Lung (tissue), 12 donors: ENCODE results near the gene NIPAL4. TPM values are rescaled to one million over a fixed set of nuclear protein-coding genes. Genes with fewer than 3 reads are reported as not detected.

Experiments
- ATAC-seq: fragments of 200-7000 bp; cut with Tn5 transposase; one replicate; pipeline ENCODE4 v1.9.1; 2020; ENCODE audit warnings: moderate number of reproducible peaks; ENCODE audit not compliant: insufficient read depth, low FRiP score
- DNase-seq, 3 donors: peaks; one replicate each; pipeline ENCODE4 v3.0.0-alpha.2; 2013 to 2017
- H3K27ac ChIP-seq, 2 donors: one replicate each; pipeline ENCODE4 v1.5.1; 2013; ENCODE audit warnings: mild to moderate bottlenecking in 2 of 2, moderate library complexity in 2 of 2, control low read depth in 1 of 2, inconsistent platforms in 1 of 2, low read depth in 1 of 2, low read length in 1 of 2
- H3K27me3 ChIP-seq, 3 donors: one replicate each; pipeline ENCODE4 v1.5.1; 2013; ENCODE audit warnings: low read length in 2 of 3; ENCODE audit not compliant: control insufficient read depth in 3 of 3, insufficient read depth in 3 of 3
- H3K36me3 ChIP-seq, 4 donors: one replicate each; pipeline ENCODE4 v1.5.1; 2013; ENCODE audit warnings: low read length in 4 of 4, mild to moderate bottlenecking in 1 of 4, moderate library complexity in 1 of 4; ENCODE audit not compliant: control insufficient read depth in 4 of 4, insufficient read depth in 4 of 4
- H3K4me1 ChIP-seq, 5 donors: one replicate each; pipeline ENCODE4 v1.5.1; 2013; ENCODE audit warnings: low read length in 5 of 5, mild to moderate bottlenecking in 2 of 5, moderate library complexity in 1 of 5; ENCODE audit not compliant: control insufficient read depth in 5 of 5, insufficient read depth in 5 of 5
- H3K4me3 ChIP-seq: one replicate; pipeline ENCODE4 v1.5.1; 2013; ENCODE audit warnings: mild to moderate bottlenecking, control low read depth, moderate library complexity
- H3K9ac ChIP-seq, 2 donors: one replicate each; pipeline ENCODE4 v1.5.1; 2013; ENCODE audit warnings: low read length in 2 of 2, control low read depth in 1 of 2; ENCODE audit not compliant: insufficient read depth in 1 of 2
- H3K9me3 ChIP-seq, 4 donors: one replicate each; pipeline ENCODE4 v1.5.1; 2013; ENCODE audit warnings: low read length in 3 of 4, mild to moderate bottlenecking in 1 of 4, moderate library complexity in 1 of 4; ENCODE audit not compliant: control insufficient read depth in 4 of 4, insufficient read depth in 3 of 4
- WGBS, 2 donors: extraction: QIAGEN DNeasy Blood & Tissue Kit; methylation state at CpG; one replicate each; pipeline ENCODE4 v1.1.7; 2013; 5-methylcytosine and 5-hydroxymethylcytosine counted together
- polyA plus RNA-seq, 2 donors: library from polyadenylated mRNA; stranded (reverse); fragments of 200-250 nt; gene quantifications; one replicate each; pipeline ENCODE4 v1.2.1, GENCODE V29; 2013
- total RNA-seq, 2 donors: library from RNA; depleted of rRNA in 1 of 2; stranded (reverse); fragments of >200 nt in 1 of 2; gene quantifications; one replicate each; pipeline ENCODE4 v1.2.1, GENCODE V29; 2014 to 2021
- TF ChIP-seq, protein P1 (sequence below): IDR thresholded peaks from 2 replicates; pipeline ENCODE4 v1.5.1; 2012; ENCODE audit warnings: mild to moderate bottlenecking; ENCODE audit errors: control extremely low read depth, extremely low read depth
- donor health status: control.
- donor health status: control.
- donor health status: Bipolar disorder and iron deficiency.
- donor health status: healthy.
- donor health status: DM: yes; HTN: yes; CAD: no.

Gene NIPAL4
- total and polyA plus RNA-seq, 4 donors = 0.04 to 1.7 (median 0.36) TPM

DNA sequence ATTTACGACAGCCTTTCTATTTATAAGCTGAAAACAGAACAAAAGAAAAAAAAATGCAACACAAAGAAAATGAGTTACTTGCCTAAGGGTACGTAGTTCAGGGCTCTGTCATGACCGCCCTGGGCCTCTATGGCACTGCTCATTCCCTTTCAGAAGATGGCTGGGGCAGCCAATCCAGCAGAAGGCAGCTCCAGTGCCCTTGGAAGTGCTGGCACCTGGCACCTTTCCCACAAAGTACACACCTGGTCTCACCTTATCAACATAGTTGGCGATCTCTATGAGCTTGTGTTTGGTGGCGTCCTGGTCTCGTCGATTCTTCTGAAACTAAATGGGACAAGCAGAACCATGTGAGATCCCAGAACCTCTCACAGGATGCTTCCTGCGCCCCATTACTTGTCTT lies 53.2 kb downstream of the NIPAL4 start:
- Histone ChIP-seq H3K4me3 (no peak overlapping the region), H3K9me3 (no peaks in the 10 kb centered on the region), H3K27ac (no peak overlapping the region), H3K27me3 (no peaks in the 10 kb centered on the region), H3K9ac (no peak overlapping the region), H3K4me1 (peaks cover 0 to 23% (median 16%) of the 10 kb centered on the region in 5 donors), H3K36me3 (peaks cover 1 to 12% (median 7%) of the 10 kb centered on the region in 4 donors)
- 89% methylated on average over 8 of the region's 8 CpGs for WGBS, 2 donors
- DNase-seq (no peak), ATAC-seq (no peak)
- TF ChIP-seq, protein P1, sequence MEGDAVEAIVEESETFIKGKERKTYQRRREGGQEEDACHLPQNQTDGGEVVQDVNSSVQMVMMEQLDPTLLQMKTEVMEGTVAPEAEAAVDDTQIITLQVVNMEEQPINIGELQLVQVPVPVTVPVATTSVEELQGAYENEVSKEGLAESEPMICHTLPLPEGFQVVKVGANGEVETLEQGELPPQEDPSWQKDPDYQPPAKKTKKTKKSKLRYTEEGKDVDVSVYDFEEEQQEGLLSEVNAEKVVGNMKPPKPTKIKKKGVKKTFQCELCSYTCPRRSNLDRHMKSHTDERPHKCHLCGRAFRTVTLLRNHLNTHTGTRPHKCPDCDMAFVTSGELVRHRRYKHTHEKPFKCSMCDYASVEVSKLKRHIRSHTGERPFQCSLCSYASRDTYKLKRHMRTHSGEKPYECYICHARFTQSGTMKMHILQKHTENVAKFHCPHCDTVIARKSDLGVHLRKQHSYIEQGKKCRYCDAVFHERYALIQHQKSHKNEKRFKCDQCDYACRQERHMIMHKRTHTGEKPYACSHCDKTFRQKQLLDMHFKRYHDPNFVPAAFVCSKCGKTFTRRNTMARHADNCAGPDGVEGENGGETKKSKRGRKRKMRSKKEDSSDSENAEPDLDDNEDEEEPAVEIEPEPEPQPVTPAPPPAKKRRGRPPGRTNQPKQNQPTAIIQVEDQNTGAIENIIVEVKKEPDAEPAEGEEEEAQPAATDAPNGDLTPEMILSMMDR = no peak

- Histone ChIP-seq H3K9ac (no peak overlapping the region), H3K4me1 (peaks cover 0 to 29% (median 16%) of the 10 kb centered on the region in 5 donors), H3K27me3 (no peaks in the 10 kb centered on the region), H3K36me3 (peaks cover 0 to 5% (median 2%) of the 10 kb centered on the region in 4 donors), H3K4me3 (no peak overlapping the region), H3K9me3 (no peaks in the 10 kb centered on the region), H3K27ac (no peak overlapping the region)
- TF ChIP-seq, protein P1 = no peak
- 90 to 95% methylated on average over 2 of the region's 2 CpGs for WGBS, 2 donors
- ATAC-seq = no peak
- DNase-seq = no peak
These were observed 55.0 kb downstream of the NIPAL4 start for GRCh38 chr5:157514974-157515373.

DNA sequence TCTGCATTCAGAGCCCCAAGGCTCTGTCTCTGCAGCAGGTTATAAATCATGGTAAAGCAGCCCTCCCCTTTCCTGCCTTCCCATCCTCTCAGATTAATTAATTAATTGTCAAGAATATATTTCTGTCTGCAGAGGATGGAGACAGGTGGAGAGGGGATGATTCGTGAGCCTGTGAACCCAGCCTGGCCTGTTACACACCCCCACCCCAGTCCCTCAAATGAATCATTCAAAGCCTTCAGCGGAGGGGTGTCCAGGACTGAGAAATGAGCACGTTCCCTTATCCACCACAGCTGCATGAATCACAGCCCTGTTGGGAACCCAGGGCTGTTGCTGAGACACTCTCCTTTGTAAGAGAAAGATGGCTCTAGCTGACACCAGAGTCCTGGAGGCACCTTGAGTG lies 56.0 kb downstream of the NIPAL4 start:
- DNase-seq = no peak
- H3K4me3 ChIP-seq = no peak overlapping the region
- WGBS, 2 donors = 74 to 84% methylated on average over 3 of the region's 3 CpGs
- H3K9me3 ChIP-seq = no peaks in the 10 kb centered on the region
- peak overlapping the region; percentile 82 to 93 for H3K27ac ChIP-seq
- no peaks in the 10 kb centered on the region for H3K27me3 ChIP-seq
- H3K4me1 ChIP-seq = peaks cover 0 to 27% (median 14%) of the 10 kb centered on the region in 5 donors
- no peak for ATAC-seq
- peaks cover 0 to 5% (median under 1%) of the 10 kb centered on the region in 4 donors for H3K36me3 ChIP-seq
- no peak overlapping the region for H3K9ac ChIP-seq
- TF ChIP-seq, protein P1 = no peak
